ENCODE data around the gene SAMD13. TPM values are rescaled to one million over a fixed set of nuclear protein-coding genes. Genes with fewer than 3 reads are reported as not detected.

Gene SAMD13
- total RNA-seq, 4 donors from 2014 or later: 0.33 to 2.5 (median 2.1) TPM; not detected in 1

DNA sequence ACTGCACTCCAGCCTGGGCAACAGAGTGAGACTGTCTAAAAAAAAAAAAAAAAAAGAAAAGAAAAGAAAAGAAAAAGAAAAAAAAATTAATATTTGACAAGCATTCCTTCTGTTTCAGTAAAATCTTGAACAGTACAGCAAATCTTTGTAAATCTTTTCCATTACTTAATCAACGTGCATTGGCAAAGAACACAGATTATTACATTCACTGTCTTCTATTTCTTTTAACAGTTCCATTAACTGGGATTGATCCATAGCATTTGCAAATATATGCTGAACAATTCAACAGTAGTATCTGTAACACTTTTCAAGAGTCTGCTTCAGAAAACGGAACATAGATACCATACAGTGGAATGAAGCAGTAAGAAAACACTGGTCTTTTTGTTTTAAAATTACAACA is 9.8 kb downstream of the SAMD13 start:
- intact Hi-C loops (cut with DNase I): no loop called here
- no peaks in the 10 kb centered on the region for H3K4me1 ChIP-seq
- no peak overlapping the region for H3K27ac ChIP-seq (replicated peaks in 1 of 4)
- peaks cover 0 to 4% (median 0%) of the 10 kb centered on the region in 4 donors for H3K9me3 ChIP-seq
- TF ChIP-seq POLR2AphosphoS5 (IDR thresholded peaks at IDR 0.05) (no peak), POLR2A (IDR thresholded peaks at IDR 0.05; ENCODE audit: low read depth) (no peak), CTCF (IDR thresholded peaks at IDR 0.05) (no peak), EP300 (IDR thresholded peaks at IDR 0.05) (no peak)
- 79% methylated on average over 2 of the region's 2 CpGs for WGBS
- no peak overlapping the region for H3K4me3 ChIP-seq
- DNase-seq (ENCODE audit: extremely low spot score): no peak
- no peaks in the 10 kb centered on the region for H3K27me3 ChIP-seq
- H3K36me3 ChIP-seq: no peaks in the 10 kb centered on the region

DNA sequence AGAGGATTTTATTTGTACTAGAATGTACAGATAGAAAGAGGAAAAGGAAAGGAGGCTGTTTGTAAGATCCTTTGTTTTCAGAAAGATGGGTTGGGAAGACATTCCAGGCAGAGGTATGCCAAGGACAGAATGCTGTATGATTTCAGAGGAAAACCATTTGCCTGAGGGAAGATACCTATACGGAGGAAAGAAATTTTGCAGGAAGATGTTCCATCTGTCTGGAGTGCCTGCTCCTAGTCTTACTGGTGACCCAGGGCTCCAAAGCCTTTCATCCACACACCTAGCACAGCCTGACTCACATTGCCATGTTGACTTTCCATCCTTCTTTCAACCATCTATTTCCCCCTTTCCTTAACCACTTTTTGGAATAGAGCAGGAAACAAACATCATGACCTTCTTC is 18.2 kb downstream of the SAMD13 start:
- 76% methylated on average over 1 of the region's 1 CpG for WGBS

GRCh38 chr1:84327830-84328229 is 26.3 kb downstream of the SAMD13 start:
- Histone ChIP-seq H3K27ac (replicated peaks in 1 of 4) (no peak overlapping the region), H3K27me3 (no peaks in the 10 kb centered on the region), H3K36me3 (no peaks in the 10 kb centered on the region), H3K4me1 (no peaks in the 10 kb centered on the region), H3K9me3 (no peaks in the 10 kb centered on the region), H3K4me3 (no peak overlapping the region)
- WGBS: 86% methylated on average over 3 of the region's 3 CpGs
- intact Hi-C loops (cut with DNase I): no loop called here
- TF ChIP-seq CTCF (IDR thresholded peaks at IDR 0.05) (no peak), POLR2AphosphoS5 (IDR thresholded peaks at IDR 0.05) (no peak), POLR2A (IDR thresholded peaks at IDR 0.05; ENCODE audit: low read depth) (no peak), EP300 (IDR thresholded peaks at IDR 0.05) (no peak)
- DNase-seq (ENCODE audit: extremely low spot score): no peak

More for the DNA sequence above, 18.2 kb downstream of the SAMD13 start:
- Histone ChIP-seq H3K9me3 (peaks cover 0 to 11% (median 0%) of the 10 kb centered on the region in 4 donors), H3K4me1 (no peaks in the 10 kb centered on the region), H3K36me3 (no peaks in the 10 kb centered on the region), H3K27ac (replicated peaks in 1 of 4) (no peak overlapping the region), H3K4me3 (no peak overlapping the region), H3K27me3 (no peaks in the 10 kb centered on the region)
- intact Hi-C loops (cut with DNase I): no loop called here
- no peak for TF ChIP-seq EP300 (IDR thresholded peaks at IDR 0.05)
- DNase-seq (ENCODE audit: extremely low spot score): no peak

DNA sequence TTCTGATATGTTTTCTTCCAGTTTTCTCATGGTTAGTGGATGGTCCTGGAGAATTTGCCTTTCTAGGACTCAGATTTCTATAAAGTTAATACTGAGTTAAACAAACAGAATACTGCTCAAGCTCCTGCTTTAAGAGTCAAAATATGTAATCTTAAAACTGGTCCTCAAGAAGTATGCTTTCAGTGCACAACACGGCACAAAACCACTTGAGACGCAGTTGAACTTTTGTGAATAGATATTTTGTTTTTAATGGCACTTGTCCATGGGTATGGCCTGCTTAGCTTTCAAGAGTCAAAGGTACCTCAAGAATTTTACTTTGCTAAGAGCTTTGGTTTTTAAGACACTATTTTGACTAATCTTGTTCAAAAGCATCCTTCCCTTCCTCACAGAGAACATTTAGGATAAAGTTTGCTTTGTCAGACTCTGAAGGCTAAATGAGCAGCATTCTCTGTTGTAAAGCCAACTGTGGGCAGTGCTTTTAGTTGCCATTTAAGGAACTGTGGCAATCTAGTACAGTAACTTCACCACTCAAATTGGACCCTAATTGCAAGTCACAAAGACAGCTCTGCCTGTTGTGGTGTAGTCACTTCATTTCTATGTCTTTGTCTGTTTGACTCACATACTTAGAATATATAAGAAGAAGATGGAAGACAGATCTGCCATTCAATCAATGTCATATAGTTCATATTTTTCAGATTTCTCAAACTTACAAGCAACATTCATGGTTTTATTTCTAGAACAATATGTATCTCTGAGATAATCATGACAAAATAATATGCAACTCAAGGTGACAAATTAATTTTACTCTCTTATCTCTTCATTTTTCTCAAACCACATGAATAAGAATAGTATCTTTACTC is 28.8 kb downstream of the SAMD13 start:
- WGBS: 84% methylated on average over 2 of the region's 2 CpGs
- no peaks in the 10 kb centered on the region for H3K4me1 ChIP-seq
- no peak overlapping the region for H3K4me3 ChIP-seq
- H3K9me3 ChIP-seq: peaks cover 0 to under 1% (median 0%) of the 10 kb centered on the region in 4 donors
- no peaks in the 10 kb centered on the region for H3K27me3 ChIP-seq
- no peak for TF ChIP-seq POLR2AphosphoS5 (IDR thresholded peaks at IDR 0.05)
- TF ChIP-seq CTCF (IDR thresholded peaks at IDR 0.05): no peak
- TF ChIP-seq POLR2A (IDR thresholded peaks at IDR 0.05; ENCODE audit: low read depth): no peak
- TF ChIP-seq EP300 (IDR thresholded peaks at IDR 0.05): no peak
- no peak overlapping the region for H3K27ac ChIP-seq (replicated peaks in 1 of 4)
- DNase-seq (ENCODE audit: extremely low spot score): no peak
- no peaks in the 10 kb centered on the region for H3K36me3 ChIP-seq
- intact Hi-C loops (cut with DNase I): no loop called here

DNA sequence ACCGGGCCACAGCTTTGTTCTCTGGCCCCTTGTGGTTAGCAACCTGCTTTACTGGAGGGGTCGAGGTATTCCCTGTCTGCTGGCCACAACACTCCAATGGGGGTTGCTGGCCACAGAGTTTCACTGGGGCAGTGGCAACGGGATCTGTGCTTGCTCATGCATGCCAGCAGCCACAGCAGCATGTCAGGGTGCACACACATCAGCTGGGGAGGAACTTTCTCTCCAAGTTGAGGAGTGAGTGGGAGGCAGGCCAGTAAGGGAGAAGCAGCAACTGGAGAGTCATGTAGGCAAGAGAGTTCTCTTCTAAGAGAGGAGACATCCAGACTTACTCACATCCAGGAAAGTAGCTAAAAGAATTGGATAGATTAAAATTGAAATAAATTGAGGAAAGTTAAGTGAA is 38.0 kb downstream of the SAMD13 start:
- Histone ChIP-seq H3K27me3 (no peaks in the 10 kb centered on the region), H3K9me3 (peaks cover 0 to 11% (median 5%) of the 10 kb centered on the region in 4 donors), H3K27ac (replicated peaks in 1 of 4) (no peak overlapping the region), H3K36me3 (no peaks in the 10 kb centered on the region), H3K4me3 (no peak overlapping the region), H3K4me1 (no peaks in the 10 kb centered on the region)
- TF ChIP-seq POLR2A (IDR thresholded peaks at IDR 0.05; ENCODE audit: low read depth): no peak
- no peak for TF ChIP-seq EP300 (IDR thresholded peaks at IDR 0.05)
- no peak for TF ChIP-seq POLR2AphosphoS5 (IDR thresholded peaks at IDR 0.05)
- TF ChIP-seq CTCF (IDR thresholded peaks at IDR 0.05): no peak
- WGBS: 83% methylated on average over 3 of the region's 3 CpGs
- intact Hi-C loops (cut with DNase I): no loop called here
- DNase-seq (ENCODE audit: extremely low spot score): no peak
